LNCaP clone FGC (cell line): ENCODE data around the gene STXBP6.

Experiments
- DNase-seq: peaks from one replicate; pipeline ENCODE4 v3.0.0-alpha.2; 2011; ENCODE audit warnings: low read depth
- H3K4me3 ChIP-seq: 2 replicates; pipeline ENCODE4 v1.5.1; 2011; ENCODE audit warnings: mild to moderate bottlenecking, low read depth, low read length, control low read depth
- TF ChIP-seq, protein P1 (sequence below): IDR thresholded peaks from 2 replicates; pipeline ENCODE4 v1.5.1; 2012; ENCODE audit warnings: mild to moderate bottlenecking; ENCODE audit not compliant: control insufficient read depth, insufficient read depth; ENCODE audit errors: extremely low read depth

STXBP6 gene

DNA sequence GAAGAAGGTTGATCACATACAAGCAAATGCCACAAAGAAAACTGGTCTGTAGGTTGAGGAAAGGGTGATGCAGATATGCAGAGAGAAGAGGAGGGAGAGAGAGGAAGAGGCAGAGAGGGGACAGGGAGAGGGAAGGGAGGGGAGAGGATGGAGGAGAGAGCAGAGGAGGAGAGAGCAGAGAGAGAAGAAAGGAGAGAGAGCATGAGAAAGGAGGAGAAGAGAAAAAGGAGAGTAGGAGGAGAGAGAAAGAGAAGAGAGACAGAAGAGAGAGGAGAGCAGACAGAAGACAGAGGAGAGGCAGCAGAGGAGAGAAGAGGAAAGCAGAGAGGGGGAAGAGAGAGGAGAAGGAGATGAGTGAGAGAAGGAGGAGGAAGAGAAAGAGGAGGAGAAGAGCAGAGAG is 59.2 kb downstream of the STXBP6 start:
- no peak for DNase-seq
- TF ChIP-seq, protein P1, sequence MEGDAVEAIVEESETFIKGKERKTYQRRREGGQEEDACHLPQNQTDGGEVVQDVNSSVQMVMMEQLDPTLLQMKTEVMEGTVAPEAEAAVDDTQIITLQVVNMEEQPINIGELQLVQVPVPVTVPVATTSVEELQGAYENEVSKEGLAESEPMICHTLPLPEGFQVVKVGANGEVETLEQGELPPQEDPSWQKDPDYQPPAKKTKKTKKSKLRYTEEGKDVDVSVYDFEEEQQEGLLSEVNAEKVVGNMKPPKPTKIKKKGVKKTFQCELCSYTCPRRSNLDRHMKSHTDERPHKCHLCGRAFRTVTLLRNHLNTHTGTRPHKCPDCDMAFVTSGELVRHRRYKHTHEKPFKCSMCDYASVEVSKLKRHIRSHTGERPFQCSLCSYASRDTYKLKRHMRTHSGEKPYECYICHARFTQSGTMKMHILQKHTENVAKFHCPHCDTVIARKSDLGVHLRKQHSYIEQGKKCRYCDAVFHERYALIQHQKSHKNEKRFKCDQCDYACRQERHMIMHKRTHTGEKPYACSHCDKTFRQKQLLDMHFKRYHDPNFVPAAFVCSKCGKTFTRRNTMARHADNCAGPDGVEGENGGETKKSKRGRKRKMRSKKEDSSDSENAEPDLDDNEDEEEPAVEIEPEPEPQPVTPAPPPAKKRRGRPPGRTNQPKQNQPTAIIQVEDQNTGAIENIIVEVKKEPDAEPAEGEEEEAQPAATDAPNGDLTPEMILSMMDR = no peak
- no peak overlapping the region for H3K4me3 ChIP-seq

DNA sequence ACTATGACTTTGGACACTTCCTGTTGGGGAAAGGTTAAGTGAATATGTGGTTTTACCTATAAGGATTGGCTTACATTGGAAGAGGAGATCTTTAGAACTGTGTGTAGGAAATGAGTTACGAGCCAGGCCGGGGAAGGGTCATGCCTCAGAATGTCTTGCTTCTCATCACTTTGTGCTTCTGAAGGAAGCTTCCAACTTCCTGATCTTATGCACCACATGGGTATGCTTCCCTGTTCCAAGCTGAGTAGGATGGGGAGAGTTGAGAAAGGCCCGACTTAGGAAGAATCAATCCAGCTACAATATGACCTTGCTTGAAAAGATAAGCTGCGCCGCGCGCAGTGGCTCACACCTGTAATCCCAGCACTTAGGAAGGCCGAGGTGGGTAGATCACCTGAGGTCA is 59.9 kb downstream of the STXBP6 start:
- H3K4me3 ChIP-seq = no peak overlapping the region
- DNase-seq = no peak
- TF ChIP-seq, protein P1 = no peak

DNA sequence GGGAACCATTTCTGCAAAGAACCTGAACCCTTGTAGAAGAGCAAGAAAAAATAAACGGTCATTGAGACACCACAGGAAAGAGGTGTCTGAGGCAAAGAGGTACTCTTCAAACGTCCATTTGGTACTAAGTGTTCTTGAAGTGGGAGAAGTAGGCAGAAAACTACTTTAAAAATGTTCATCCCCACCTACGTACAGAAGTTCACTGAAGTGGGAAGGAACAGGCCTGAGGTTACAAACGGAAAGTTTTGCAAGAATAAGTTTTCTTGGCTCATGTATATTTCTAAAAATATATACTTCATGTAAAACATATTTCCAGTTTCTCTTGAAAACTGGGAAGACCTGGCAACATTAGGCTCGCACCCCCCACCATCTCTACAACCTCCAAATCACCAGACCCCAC is 61.2 kb downstream of the STXBP6 start:
- TF ChIP-seq, protein P1 = no peak
- no peak for DNase-seq
- no peak overlapping the region for H3K4me3 ChIP-seq

DNA sequence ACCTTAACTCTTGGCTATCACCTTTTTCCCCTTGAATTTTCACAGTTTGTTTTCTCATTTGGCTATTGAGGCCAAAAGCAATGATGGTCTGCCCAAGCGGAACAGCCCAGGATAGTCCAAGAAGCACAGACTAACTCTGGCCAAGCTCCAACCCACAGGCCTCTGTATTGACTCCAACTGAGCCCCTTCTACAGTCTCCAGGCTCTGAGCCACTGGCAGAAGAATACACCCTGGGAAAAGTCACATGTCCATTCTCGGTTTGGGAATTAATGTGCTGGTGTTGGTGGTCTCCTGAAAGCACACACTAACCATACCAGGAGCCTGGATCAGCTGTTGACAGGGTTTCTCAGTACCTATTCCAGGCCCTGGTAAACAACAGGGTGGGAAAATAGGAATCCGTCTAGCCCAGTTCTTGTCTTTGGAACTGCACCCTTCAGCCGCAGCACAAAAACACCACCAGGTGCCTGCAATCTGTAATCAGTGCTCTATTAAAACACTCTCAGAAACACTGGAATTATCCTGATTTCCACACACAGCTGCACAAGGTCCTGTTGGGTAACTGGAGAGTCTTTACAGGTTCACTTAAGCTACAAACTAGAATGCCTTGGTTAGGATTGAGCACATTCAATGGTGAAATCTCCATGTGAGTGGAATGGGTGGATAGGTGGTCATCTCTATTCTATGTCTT is 63.6 kb downstream of the STXBP6 start:
- TF ChIP-seq, protein P1 = no peak
- H3K4me3 ChIP-seq = no peak overlapping the region
- DNase-seq = no peak

DNA sequence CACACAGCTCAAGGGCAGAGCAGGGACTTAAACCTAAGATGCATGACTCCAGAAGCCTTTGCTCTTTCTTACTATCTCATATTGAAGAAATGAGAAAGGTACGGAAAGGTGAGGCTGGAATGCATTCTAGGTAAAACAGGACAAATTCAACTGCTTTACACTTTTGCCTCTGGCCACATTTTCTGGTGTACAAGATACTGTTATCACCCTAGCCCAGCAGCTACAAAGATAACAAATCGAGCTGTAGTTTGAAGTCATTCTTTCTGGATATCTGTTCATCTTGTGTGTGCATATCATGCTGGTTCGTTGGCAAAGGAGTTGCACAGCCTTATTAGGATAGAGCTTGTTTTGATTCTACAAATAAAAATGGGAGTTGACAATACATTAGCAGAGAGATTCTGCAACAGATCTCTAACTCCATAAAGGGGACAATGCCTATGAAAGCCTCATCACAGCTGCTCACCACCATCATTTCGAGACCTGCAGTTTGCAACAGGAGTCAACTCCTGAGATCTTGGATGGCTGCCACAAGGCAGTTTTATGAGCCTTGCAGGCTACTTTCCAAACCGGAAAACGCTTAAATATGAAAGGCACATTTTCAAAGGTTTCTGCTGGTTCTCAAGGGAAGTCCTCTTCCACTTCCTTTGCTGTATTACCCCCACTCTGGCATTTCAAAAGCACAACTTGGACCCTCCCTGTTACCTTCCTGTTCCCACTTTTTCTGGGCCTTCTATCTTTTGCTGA is 64.9 kb downstream of the STXBP6 start:
- TF ChIP-seq, protein P1 = no peak
- DNase-seq = peak; percentile 79
- H3K4me3 ChIP-seq = no peak overlapping the region

DNA sequence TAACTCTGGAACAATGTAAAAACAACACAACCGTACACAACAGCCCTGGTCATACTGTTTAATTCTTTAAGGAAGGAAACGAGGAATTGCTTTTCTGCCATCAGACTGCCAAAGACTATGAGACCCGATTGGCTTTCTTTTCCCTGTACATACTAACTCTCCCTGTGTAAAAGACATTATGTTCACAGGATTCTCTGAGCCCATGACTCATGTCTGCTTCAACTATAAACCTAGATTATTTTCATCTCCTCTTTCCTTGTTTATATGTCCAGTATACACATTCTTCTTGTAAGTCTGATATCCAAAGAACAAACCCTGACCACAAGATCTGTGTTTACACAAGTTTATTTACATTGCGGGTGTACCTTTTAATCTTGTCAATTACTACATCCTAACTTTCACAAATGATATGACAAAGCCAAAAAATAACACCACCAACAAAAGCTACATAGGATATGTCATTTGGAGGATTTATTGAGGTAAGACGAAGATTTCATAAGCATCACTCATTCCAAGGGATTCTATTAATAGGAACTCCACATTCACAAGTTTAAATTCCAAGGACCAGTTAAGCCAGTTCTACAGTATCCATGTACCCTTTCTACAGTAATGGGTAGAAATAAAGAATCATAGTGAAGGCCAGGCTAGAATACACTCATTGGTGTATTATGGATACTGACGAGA is 67.3 kb downstream of the STXBP6 start:
- TF ChIP-seq, protein P1 = no peak

More for the DNA sequence above, 67.3 kb downstream of the STXBP6 start:
- H3K4me3 ChIP-seq = no peak overlapping the region
- DNase-seq = peak; percentile 89
